LNCaP clone FGC (cell line): ENCODE measurements around the gene PI4KB.

Source experiments
- DNase-seq: peaks from one replicate; pipeline ENCODE4 v3.0.0-alpha.2; 2011; ENCODE audit warnings: low read depth
- H3K4me3 ChIP-seq: 2 replicates; pipeline ENCODE4 v1.5.1; 2011; ENCODE audit warnings: mild to moderate bottlenecking, low read depth, low read length, control low read depth
- TF ChIP-seq, protein P1 (sequence below): IDR thresholded peaks from 2 replicates; pipeline ENCODE4 v1.5.1; 2012; ENCODE audit warnings: mild to moderate bottlenecking; ENCODE audit not compliant: control insufficient read depth, insufficient read depth; ENCODE audit errors: extremely low read depth

Gene PI4KB

DNA sequence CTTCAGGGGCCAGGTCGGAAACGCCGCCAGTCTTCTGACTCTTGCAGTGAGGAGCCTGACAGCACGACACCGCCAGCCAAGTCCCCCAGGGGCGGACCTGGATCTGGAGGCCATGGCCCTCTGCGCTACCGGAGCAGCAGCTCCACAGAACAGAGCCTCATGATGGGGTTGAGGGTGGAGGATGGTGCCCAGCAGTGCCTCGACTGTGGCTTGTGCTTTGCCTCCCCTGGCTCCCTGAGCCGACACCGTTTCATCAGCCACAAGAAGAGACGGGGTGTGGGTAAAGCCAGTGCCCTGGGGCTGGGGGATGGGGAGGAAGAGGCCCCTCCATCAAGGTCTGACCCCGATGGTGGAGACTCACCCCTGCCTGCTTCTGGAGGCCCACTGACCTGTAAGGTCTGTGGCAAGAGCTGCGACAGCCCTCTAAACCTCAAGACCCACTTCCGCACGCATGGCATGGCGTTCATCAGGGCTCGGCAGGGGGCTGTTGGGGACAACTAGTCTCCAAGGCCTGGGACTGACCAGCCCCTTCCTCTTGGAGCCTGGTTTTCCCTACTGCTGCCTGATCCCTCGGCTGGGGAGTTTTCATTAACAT, 36.4 kb downstream of the PI4KB start:
- no peak overlapping the region for H3K4me3 ChIP-seq
- no peak for DNase-seq
- TF ChIP-seq, protein P1, sequence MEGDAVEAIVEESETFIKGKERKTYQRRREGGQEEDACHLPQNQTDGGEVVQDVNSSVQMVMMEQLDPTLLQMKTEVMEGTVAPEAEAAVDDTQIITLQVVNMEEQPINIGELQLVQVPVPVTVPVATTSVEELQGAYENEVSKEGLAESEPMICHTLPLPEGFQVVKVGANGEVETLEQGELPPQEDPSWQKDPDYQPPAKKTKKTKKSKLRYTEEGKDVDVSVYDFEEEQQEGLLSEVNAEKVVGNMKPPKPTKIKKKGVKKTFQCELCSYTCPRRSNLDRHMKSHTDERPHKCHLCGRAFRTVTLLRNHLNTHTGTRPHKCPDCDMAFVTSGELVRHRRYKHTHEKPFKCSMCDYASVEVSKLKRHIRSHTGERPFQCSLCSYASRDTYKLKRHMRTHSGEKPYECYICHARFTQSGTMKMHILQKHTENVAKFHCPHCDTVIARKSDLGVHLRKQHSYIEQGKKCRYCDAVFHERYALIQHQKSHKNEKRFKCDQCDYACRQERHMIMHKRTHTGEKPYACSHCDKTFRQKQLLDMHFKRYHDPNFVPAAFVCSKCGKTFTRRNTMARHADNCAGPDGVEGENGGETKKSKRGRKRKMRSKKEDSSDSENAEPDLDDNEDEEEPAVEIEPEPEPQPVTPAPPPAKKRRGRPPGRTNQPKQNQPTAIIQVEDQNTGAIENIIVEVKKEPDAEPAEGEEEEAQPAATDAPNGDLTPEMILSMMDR: no peak

- TF ChIP-seq, protein P1: no peak
Observed at GRCh38 chr1:151289991-151290708, 37.1 kb downstream of the PI4KB start.

GRCh38 chr1:151289080-151289935, 37.9 kb downstream of the PI4KB start:
- TF ChIP-seq, protein P1: no peak
- no peak for DNase-seq
- no peak overlapping the region for H3K4me3 ChIP-seq

More at GRCh38 chr1:151289991-151290708, 37.1 kb downstream of the PI4KB start:
- no peak for DNase-seq
- no peak overlapping the region for H3K4me3 ChIP-seq

- H3K4me3 ChIP-seq: no peak overlapping the region
- DNase-seq: no peak
- TF ChIP-seq, protein P1: no peak
Observed at GRCh38 chr1:151288502-151288901, 38.7 kb downstream of the PI4KB start.

GRCh38 chr1:151287767-151288500, 39.3 kb downstream of the PI4KB start:
- DNase-seq: no peak
- TF ChIP-seq, protein P1: no peak
- no peak overlapping the region for H3K4me3 ChIP-seq

- DNase-seq: no peak
- TF ChIP-seq, protein P1: no peak
- no peak overlapping the region for H3K4me3 ChIP-seq
Observed at GRCh38 chr1:151287341-151287699, 39.9 kb downstream of the PI4KB start.
